ENCODE results near the gene NBPF4.
"Not testable (repeated sequence)": the region's sequence is repeated elsewhere in the genome, so short reads cannot be mapped to it uniquely, and the experiment has no call there.

NBPF4 gene

DNA sequence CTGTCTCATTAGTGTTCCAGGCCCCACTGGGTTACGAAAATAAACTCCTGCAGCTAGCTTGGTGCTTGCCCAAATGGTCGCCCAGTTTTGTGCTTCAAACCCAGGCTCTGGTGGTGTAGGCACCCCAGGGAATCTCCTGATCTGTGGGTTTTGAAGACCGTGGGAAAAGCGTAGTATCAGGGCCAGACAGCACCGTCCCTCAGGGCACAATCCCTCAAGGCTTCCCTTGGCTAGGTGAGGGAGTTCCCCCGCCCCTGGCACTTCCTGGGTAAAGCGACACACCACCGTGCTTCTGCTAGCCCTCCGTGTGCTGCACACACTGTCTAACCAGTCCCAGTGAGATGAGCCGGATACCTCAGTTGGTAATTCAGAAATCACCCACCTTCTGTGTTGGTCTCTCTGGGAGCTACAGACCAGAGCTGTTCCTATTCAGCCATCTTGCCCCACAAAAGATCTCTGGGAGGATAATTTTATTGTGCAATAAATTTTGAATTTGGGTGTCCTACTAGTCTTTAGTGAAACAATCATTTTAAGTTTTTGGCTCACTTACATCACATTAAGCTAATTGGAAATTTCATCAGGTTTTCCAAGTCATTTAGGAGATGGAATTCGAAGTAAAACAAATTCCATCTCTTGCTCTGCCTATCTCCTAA, 34.3 kb downstream of the NBPF4 start:
- no peak for DNase-seq

DNA sequence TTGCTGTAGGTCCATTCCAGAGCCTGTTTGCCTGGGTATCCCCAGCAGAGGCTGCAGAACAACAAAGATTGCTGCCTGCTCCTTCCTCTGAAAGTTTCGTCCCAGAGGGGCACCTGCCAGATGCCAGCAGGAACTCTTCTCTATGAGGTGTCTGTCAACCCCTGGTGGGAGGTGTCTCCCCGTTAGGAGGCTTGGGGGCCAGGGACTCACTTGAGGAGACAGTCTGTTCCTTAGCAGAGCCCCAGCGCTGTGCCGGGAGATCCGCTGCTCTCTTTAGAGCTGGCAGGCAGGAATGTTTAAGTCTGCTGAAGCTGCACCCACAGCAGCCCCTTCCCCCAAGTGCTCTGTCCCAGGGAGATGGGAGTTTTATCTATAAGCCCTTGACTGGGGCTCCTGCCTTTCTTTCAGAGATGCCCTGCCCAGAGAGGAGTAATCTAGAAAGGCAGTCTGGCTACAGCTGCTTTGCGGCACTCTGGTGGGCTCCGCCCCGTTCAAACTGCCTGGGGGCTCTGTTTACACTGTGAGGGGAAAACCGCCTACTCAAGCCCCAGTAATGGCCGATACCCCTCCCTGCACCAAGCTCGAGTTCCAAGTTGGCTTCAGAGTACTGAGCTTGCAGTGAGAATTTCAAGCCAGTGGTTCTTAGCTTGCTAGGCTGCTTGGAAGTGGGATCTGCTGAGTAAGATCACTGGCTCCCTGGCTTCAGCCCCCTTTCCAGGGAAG, 35.0 kb downstream of the NBPF4 start:
- no peak for DNase-seq

DNA sequence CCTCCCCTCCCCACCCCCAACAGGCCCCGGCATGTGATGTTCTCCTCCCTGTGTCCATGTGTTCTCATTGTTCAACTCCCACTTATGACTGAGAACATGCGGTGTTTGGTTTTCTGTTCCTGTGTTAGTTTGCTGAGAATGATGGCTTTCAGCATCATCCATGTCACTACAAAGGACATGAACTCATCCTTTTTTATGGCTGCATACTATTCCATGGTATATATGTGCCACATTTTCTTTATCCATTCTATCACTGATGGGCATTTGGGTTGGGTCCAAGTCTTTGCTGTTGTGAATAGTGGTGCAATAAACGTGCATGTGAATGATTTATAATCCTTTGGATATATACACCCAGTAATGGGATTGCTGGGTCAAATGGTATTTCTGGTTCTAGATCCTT, 40.3 kb downstream of the NBPF4 start:
- not testable (repeated sequence) for DNase-seq

DNA sequence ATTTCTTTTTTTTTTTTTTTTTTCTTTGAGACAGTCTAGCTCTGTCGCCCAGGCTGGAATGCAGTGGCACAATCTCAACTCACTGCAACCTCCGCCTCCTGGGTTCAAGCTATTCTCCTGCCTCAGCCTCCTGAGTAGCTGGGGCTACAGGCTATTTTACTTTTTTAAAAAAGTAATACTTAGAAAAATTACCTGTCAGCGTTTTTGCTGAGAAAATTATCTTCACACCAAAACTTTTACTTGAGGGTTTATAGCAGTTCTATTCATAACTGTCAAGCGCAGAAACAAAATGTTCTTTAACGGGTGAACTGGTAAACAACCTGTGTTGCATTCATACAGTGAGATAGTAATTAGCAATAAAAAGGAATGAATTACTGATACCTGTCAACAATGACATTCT, 42.2 kb downstream of the NBPF4 start:
- DNase-seq: no peak

DNA sequence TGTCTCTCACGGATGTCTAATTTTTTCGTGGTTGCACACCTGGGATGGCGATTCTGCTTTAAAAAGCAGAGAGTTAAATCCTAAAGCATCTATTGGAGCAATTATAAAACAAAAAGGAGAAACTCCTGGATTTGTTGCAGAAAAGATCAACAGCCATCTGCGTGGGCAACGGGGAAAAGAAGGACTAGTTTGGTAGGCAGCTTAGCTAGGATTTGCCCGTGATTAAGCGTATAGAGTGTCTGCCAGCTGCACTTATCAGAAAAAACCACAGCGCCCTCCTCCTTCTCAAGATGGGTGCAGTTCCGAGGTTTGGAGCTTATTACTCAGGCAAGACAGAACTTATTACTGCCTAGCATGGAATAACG, 43.2 kb downstream of the NBPF4 start:
- no peak for DNase-seq

DNA sequence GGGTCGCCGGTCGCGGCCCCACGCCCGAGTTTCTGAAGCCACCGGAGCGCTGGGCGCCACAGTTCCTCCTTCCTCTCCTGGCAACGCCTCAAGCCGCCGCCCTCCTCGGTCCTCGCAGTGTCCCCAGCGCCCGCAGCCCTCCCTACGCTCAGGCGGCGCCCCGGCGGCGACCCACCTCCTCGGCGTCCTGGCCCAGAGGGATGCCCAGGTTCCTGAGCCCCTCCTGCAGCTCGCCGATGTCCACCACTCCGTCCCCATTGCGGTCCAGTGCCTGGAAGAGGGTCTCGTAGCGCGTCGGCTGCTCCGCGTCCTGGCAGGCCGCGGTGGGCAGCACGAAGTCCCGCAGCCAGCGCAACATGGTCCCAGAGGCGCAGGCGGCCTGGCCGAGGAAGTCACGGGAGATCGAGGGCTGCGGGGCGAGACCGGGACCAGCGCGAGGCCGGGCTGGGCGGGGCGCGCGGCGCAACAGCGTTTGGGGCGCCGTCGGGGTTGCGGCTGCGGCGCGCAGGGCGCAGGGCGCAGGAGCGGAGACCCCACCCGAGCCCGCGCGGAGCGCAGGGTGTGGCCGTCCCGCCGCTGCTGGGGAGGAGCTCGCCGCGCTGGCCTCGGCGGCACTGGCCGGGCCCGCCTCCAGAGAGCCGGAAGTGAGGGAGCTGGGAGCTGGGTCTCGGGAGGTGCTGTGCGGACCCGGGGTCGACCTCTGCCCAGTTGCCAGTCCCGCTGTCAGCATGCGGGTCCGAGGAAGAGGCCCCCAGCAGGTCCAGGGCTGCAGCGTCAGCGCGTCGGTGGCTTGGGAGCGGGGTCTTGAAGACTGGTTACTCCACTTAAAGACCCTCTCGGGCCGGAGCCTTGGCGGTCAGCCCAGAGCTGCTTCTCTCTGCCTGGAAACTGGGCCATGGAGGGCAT, 43.8 kb downstream of the NBPF4 start, which contains the start of gene SLC25A24:
SLC25A24 (minus strand) TSS at position 563 of the 906 bp plus-strand sequence; CDS start at position 358, 205 bp downstream.
- DNase-seq: peak; percentile 71

DNA sequence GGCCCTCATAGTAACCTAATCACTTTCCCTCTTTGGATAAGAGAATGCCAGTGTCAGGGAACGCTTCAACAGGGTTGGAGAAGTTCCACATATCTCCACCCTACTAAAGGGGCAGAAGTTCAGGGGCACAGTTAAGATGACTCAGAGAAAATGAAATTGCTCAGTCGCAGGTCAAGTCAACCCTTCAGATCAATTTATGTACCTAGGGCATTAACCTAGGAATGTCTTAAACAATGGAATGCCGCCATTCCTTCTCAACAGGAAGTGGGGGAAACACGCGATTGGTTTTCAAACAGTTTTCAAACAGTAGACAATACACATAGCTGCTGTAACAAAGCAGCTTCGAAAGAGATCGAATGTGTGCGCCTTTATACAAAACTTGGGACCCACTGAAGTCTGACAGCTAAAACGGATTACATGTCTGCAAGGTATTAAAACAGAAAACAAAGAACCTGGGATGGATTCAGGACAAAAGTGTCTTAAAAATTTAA, 44.6 kb downstream of the NBPF4 start:
- no peak for DNase-seq

DNA sequence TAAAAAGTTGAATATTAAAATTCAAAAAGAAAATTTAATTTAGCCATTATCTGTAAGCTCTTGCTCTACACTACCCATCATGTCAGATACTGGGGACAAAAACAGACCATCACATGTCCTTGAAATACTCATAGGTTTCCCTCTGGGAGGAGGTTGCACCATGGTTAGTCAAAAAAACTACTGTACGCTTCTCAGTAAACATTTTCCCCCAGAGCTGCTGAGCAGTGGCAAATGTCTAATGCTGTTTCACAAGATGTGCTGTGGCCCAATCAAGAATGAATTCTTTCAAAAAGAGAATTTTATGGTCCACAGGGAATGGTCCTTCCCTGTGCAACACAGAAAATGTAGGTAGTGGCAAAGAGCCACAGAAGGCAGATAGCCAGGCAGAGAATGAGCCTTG, 49.8 kb downstream of the NBPF4 start:
- DNase-seq: no peak

DNA sequence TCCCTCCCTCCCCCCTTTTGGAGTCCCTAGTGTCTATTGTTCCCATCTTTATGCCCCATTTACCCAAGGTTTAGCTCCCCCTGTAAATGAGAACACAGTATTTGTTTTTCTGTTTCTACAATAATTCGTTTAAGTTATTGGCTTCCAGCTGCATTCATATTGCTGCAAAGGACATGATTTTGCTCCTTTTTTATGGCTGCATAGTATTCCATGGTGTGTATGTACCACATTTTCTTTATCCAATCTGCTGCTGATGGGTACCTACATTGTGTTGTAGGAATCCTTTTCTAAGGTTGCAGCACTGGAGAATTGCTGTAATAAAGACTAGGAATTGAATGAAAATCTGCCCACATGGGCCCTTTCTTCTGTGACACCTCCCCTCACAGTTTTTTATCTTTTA, 50.5 kb downstream of the NBPF4 start:
- DNase-seq: no peak

DNA sequence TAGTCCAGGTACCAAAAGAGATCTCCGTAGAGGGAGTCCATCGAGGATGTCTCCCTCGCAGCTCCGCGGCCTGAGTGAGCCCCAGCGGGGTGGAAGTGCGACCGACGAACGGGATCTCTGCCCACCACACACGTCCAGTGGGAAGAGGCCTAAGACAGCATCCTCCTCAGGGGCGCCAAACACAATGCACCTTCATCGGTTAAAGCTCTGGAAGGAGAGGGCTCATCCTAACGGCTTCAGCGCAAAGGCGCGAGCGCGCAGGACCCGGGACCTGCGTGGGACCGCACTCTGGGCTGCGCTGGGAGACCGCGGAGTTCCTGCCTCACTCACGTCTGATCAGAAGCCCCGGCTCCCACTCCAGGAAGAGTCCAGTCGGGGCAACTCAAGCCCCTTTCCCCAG, 51.3 kb downstream of the NBPF4 start:
- DNase-seq: no peak

DNA sequence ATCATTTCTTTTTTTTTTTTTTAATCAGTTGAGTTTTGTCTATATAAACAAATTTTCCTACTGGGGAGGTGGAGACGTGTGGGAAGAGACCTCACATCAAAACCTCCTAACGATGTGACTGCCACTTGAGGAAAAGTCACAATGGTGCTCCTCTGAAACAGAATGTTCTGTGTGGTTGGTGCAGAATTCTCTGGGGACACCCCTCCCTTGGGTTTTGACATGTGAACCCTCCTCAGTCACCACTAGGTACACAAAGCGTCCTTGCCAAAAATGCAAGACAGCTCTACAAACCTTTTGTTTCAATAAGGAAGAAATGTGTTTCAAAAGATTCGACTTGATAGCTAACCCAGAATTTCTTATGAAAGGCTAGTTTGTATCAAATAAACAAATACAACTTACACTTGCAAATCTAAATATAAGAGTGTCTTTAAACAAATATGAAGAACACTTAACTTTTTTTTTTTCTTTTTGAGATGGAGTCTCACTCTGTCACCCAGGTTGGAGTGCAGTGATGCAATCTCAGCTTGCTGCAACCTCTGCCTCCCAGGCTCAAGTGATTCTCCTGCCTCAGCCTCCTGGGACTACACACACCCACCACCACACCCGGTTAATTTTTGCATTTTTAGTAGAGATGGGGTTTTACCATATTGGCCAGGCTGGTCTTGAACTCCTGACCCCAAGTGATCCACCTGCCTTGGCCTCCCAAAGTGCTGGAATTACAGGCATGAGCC, 53.0 kb downstream of the NBPF4 start:
- no peak for DNase-seq

DNA sequence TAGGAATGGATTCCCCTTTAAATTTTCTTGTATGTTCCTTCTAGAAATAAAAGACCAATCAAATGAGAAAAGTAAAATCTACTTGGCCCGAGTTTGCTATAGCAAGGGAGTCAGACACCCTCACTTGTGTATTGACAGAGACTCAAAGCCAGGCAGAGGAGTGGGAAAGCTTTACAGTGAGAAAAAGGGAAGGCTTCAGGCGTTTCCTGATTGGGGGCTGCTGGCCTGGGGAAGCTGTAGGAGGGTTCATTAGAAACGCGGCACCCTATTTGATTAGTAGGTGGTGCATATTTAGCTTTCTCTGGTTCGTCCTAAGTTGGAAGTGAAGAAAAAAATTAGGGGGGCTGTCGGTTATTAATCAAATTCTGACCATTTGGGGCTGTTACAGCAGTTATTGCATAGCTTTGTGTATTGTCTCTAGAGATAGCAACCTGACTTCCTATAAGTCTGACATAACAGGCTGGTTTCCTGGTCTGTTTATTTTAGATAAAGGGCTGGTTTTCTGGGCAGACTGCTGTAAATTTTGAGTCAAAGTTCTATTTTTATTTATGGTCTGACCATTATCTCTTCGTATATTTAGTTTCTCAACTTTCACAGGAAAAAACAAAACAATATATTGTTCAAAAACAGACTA, 53.8 kb downstream of the NBPF4 start:
- no peak for DNase-seq

DNA sequence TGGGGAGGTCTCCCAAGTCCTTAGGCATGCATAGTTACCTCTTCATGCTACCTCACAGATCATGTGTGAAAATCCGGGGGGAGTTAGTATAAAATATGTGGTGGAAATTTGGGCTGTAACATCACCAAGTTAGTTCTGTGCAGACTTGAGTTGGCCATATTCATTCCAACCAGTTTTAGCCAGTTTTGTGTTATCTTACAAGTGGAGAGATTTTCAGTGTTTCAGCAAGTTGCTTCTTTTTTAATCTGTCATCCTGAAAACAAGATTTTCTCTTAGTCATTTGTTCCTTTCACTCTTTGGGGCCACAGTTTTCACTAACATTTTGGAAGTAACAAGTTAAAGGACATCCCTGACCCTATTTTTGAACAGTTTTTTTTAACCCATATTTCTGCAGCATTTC, 55.1 kb downstream of the NBPF4 start:
- no peak for DNase-seq

DNA sequence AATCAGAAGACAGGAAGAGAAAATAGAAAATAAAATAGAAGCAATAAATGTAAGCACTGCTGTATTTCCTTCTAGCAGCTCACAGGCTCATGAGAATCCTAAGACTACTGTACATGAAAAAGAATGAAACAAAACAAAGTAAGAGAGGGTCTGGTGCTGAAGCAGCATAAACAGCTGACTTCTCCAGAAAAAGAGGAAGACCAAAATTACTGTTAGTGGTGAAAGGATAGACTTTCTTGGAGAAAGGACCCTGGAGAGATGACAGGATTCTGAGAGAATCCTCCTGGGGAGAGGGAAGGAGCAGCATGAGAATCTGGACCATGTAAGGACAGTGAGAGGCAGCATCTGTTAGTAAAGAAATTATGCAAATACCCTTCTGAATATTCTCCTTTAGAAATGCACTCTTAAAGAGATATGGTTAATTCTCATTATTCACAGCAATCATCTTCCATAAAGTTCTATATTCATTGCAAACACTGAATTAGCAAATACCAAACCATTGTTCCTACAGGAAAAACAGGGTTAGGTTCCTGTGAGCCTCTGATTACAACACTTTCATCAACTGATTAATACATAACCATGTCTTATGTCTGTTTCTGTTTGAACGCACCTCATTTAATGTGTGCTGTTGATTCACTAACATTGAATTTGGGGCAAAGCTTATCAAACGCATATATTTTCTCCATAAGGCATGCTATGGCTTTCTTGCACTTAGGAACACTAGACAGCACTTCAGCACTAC, 60.7 kb downstream of the NBPF4 start:
- DNase-seq: no peak

DNA sequence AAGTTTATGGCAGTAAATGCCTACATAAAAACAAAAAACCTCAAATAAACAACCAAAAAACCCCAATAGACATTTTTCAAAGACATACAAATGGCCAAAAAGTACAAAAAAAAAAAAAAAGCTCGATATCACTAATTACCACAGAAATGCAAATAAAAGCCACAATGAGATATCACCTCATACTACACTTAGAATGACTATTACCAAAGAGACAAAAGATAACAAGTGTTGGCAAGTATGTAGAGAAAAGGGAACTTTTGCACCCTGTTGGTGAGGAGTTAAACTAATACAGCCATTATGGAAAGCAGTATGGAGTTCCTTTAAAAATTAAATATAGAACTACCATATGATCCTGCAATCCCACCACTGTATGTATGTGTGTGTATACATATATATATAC, 64.9 kb downstream of the NBPF4 start:
- DNase-seq: no peak
